WTC11 (cell line): ENCODE results near the gene ANXA6. TPM values are rescaled to one million over a fixed set of nuclear protein-coding genes. Genes with fewer than 3 reads are reported as not detected.
A peak's percentile ranks its signal among the peaks of the same experiment; 100 is the strongest.

Experiments
- ATF6 ChIP-seq: sonication (generic); formaldehyde crosslinking; IDR thresholded peaks from 2 replicates; pipeline ENCODE4 v1.8.1; 2023; ENCODE audit warnings: mild to moderate bottlenecking, missing genetic modification reagents
- CBFB ChIP-seq: sonication (generic); formaldehyde crosslinking; IDR thresholded peaks from 2 replicates; pipeline ENCODE4 v1.8.1; 2022; ENCODE audit warnings: mild to moderate bottlenecking, low read depth, missing genetic modification reagents
- FOXJ3 ChIP-seq: sonication (generic); formaldehyde crosslinking; IDR thresholded peaks from 2 replicates; pipeline ENCODE4 v1.9.0; 2021; ENCODE audit warnings: missing genetic modification reagents, mild to moderate bottlenecking, borderline replicate concordance
- FOXK1 ChIP-seq: sonication (generic); formaldehyde crosslinking; IDR thresholded peaks from 2 replicates; pipeline ENCODE4 v1.8.0; 2022; ENCODE audit warnings: mild to moderate bottlenecking, moderate library complexity, missing genetic modification reagents
- FOXP1 ChIP-seq: sonication (generic); formaldehyde crosslinking; IDR thresholded peaks from 2 replicates; pipeline ENCODE4 v1.8.0; 2022; ENCODE audit warnings: missing genetic modification reagents, mild to moderate bottlenecking, moderate library complexity, borderline replicate concordance
- GABPB1 ChIP-seq: sonication (generic); formaldehyde crosslinking; IDR thresholded peaks from 2 replicates; pipeline ENCODE4 v1.8.1; 2023; ENCODE audit warnings: mild to moderate bottlenecking, missing genetic modification reagents
- KAT7 ChIP-seq: sonication (generic); formaldehyde crosslinking; IDR thresholded peaks from 2 replicates; pipeline ENCODE4 v1.8.1; 2023; ENCODE audit warnings: missing genetic modification reagents, mild to moderate bottlenecking, borderline replicate concordance
- NFYB ChIP-seq: sonication (generic); formaldehyde crosslinking; conservative IDR thresholded peaks from 2 replicates; pipeline ENCODE4 v1.8.0; 2022; ENCODE audit warnings: low read depth, missing genetic modification reagents
- PREB ChIP-seq: sonication (generic); formaldehyde crosslinking; IDR thresholded peaks from 2 replicates; pipeline ENCODE4 v1.8.1; 2022; ENCODE audit warnings: mild to moderate bottlenecking, missing genetic modification reagents, moderate library complexity, borderline replicate concordance
- PRRX2 ChIP-seq: fragments of 250-450 bp; sonication (Bioruptor Pico); IDR thresholded peaks from 2 replicates; pipeline ENCODE4 v1.8.0; 2021; ENCODE audit warnings: mild to moderate bottlenecking
- SMAD3 ChIP-seq: sonication (generic); formaldehyde crosslinking; IDR thresholded peaks from 2 replicates; pipeline ENCODE4 v1.8.0; 2022; ENCODE audit warnings: missing genetic modification reagents, mild to moderate bottlenecking, borderline replicate concordance
- ZNF219 ChIP-seq: sonication (generic); formaldehyde crosslinking; IDR thresholded peaks from 2 replicates; pipeline ENCODE4 v1.8.0; 2023; ENCODE audit warnings: missing genetic modification reagents, mild to moderate bottlenecking, borderline replicate concordance
- ZNF232 ChIP-seq: sonication (generic); formaldehyde crosslinking; IDR thresholded peaks from 2 replicates; pipeline ENCODE4 v1.8.0; 2022; ENCODE audit warnings: mild to moderate bottlenecking, missing genetic modification reagents
- ZNF263 ChIP-seq: sonication (generic); formaldehyde crosslinking; IDR thresholded peaks from 2 replicates; pipeline ENCODE4 v1.8.1; 2022; ENCODE audit warnings: low read depth, mild to moderate bottlenecking, moderate library complexity, missing genetic modification reagents
- ZNF281 ChIP-seq: sonication (generic); formaldehyde crosslinking; IDR thresholded peaks from 2 replicates; pipeline ENCODE4 v1.8.0; 2023; ENCODE audit warnings: mild to moderate bottlenecking, missing genetic modification reagents
- ZNF423 ChIP-seq: fragments of 250-450 bp; sonication (Bioruptor Pico); IDR thresholded peaks from 2 replicates; pipeline ENCODE4 v2.1.2; 2022; ENCODE audit warnings: mild to moderate bottlenecking, moderate library complexity
- total RNA-seq: library from RNA; stranded (reverse); gene quantifications from 3 replicates; pipeline ENCODE4 v1.2.3, GENCODE V29; 2021
- TF ChIP-seq, protein P1 (sequence below): fragments of 250-450 bp; sonication (Bioruptor Pico); IDR thresholded peaks from 2 replicates; pipeline ENCODE4 v1.8.0; 2021; ENCODE audit warnings: mild to moderate bottlenecking
- TF ChIP-seq, protein P2 (sequence below): sonication (generic); formaldehyde crosslinking; IDR thresholded peaks from 2 replicates; pipeline ENCODE4 v1.8.1; 2023; ENCODE audit warnings: mild to moderate bottlenecking, missing genetic modification reagents, borderline replicate concordance
- TF ChIP-seq, protein P3 (sequence below): sonication (generic); formaldehyde crosslinking; IDR thresholded peaks from 2 replicates; pipeline ENCODE4 v1.8.1; 2023; ENCODE audit warnings: mild to moderate bottlenecking, missing genetic modification reagents, moderate library complexity
- TF ChIP-seq, protein P4 (sequence below): sonication (generic); formaldehyde crosslinking; conservative IDR thresholded peaks from 2 replicates; pipeline ENCODE4 v1.8.1; 2022; ENCODE audit warnings: mild to moderate bottlenecking, missing genetic modification reagents
- TF ChIP-seq, protein P5 (sequence below): sonication (generic); formaldehyde crosslinking; IDR thresholded peaks from 2 replicates; pipeline ENCODE4 v1.8.1; 2023; ENCODE audit warnings: mild to moderate bottlenecking, missing genetic modification reagents, moderate library complexity

The ANXA6 gene
- total RNA-seq, 1 experiment from 2014 or later, result 92.8 TPM

DNA sequence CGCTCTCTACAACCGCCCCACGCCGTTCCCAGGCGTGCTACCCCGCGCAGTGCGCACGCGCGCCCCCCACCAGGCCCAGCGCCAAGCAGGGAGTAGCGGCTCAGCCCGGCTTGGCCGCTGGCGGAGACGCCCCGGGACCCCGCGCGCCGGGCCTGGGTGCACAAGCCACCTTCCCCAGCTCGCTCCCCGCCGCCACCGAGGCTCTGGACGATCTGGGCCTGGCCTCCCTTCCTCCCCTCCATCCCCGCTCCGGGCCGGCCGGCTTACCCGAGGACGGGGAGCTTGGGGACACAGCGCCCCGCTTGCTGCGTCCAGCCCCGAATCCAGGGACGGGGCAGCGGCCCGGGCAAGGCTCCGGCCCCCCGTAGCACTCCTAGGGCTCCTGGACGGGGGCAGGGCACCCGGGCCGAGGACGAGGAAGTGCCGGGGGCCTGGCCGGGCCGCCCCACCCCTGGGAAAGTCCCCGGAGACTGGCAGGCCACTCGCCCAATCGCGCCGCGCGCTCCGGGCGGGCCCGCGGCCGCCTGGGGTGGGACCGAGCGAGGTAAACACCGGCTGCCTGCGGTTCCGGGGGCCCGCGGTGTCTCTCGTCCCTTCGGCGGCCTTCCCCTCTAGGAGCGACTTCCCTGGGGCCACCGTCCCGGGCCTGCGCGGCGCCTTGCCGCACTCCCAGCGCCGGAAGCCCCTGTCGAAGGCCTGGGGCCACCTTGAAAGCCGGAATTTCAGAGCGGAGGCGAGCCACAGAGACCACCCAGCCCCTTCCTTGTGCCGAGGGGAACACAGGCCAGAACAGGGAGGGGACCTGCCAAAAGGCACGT is 76.8 kb downstream of the ANXA6 start, which contains the start of gene TNIP1 (continued):
- TF ChIP-seq, protein P1, sequence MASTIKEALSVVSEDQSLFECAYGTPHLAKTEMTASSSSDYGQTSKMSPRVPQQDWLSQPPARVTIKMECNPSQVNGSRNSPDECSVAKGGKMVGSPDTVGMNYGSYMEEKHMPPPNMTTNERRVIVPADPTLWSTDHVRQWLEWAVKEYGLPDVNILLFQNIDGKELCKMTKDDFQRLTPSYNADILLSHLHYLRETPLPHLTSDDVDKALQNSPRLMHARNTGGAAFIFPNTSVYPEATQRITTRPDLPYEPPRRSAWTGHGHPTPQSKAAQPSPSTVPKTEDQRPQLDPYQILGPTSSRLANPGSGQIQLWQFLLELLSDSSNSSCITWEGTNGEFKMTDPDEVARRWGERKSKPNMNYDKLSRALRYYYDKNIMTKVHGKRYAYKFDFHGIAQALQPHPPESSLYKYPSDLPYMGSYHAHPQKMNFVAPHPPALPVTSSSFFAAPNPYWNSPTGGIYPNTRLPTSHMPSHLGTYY (CRISPR knock-in tag), result no peak
- TF ChIP-seq ZNF219 (peak; percentile 49; the same call in 1 of the 2 replicates), ZNF263 (CRISPR knock-in tag) (no peak), FOXP1 (CRISPR knock-in tag) (no peak), FOXJ3 (CRISPR knock-in tag) (0 out of 2 replicates have a peak, but pooled peaks have one; percentile 20), PREB (CRISPR knock-in tag) (peak; percentile 59; the same call in 1 of the 2 replicates), ZNF423 (peak; percentile 83), ATF6 (no peak), ZNF281 (CRISPR knock-in tag) (no peak), KAT7 (peak; percentile 89; the same call in 1 of the 2 replicates), SMAD3 (CRISPR knock-in tag) (no peak), FOXK1 (CRISPR knock-in tag) (peak; percentile 98), PRRX2 (CRISPR knock-in tag) (no peak), NFYB (peak; percentile 75), ZNF232 (no peak), CBFB (CRISPR knock-in tag) (no peak), GABPB1 (CRISPR knock-in tag) (0 out of 2 replicates have a peak, but pooled peaks have one; percentile 33)
- TF ChIP-seq, protein P2, sequence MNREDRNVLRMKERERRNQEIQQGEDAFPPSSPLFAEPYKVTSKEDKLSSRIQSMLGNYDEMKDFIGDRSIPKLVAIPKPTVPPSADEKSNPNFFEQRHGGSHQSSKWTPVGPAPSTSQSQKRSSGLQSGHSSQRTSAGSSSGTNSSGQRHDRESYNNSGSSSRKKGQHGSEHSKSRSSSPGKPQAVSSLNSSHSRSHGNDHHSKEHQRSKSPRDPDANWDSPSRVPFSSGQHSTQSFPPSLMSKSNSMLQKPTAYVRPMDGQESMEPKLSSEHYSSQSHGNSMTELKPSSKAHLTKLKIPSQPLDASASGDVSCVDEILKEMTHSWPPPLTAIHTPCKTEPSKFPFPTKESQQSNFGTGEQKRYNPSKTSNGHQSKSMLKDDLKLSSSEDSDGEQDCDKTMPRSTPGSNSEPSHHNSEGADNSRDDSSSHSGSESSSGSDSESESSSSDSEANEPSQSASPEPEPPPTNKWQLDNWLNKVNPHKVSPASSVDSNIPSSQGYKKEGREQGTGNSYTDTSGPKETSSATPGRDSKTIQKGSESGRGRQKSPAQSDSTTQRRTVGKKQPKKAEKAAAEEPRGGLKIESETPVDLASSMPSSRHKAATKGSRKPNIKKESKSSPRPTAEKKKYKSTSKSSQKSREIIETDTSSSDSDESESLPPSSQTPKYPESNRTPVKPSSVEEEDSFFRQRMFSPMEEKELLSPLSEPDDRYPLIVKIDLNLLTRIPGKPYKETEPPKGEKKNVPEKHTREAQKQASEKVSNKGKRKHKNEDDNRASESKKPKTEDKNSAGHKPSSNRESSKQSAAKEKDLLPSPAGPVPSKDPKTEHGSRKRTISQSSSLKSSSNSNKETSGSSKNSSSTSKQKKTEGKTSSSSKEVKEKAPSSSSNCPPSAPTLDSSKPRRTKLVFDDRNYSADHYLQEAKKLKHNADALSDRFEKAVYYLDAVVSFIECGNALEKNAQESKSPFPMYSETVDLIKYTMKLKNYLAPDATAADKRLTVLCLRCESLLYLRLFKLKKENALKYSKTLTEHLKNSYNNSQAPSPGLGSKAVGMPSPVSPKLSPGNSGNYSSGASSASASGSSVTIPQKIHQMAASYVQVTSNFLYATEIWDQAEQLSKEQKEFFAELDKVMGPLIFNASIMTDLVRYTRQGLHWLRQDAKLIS, result no peak
- TF ChIP-seq, protein P3, sequence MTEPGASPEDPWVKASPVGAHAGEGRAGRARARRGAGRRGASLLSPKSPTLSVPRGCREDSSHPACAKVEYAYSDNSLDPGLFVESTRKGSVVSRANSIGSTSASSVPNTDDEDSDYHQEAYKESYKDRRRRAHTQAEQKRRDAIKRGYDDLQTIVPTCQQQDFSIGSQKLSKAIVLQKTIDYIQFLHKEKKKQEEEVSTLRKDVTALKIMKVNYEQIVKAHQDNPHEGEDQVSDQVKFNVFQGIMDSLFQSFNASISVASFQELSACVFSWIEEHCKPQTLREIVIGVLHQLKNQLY (CRISPR knock-in tag), result no peak
- TF ChIP-seq, protein P4, sequence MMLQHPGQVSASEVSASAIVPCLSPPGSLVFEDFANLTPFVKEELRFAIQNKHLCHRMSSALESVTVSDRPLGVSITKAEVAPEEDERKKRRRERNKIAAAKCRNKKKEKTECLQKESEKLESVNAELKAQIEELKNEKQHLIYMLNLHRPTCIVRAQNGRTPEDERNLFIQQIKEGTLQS (CRISPR knock-in tag), result no peak
- TF ChIP-seq, protein P5, sequence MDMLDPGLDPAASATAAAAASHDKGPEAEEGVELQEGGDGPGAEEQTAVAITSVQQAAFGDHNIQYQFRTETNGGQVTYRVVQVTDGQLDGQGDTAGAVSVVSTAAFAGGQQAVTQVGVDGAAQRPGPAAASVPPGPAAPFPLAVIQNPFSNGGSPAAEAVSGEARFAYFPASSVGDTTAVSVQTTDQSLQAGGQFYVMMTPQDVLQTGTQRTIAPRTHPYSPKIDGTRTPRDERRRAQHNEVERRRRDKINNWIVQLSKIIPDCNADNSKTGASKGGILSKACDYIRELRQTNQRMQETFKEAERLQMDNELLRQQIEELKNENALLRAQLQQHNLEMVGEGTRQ (CRISPR knock-in tag), result no peak
